GM12873 (cell line): Measurements from ENCODE around the gene NCOA7.

Source experiments
- TF ChIP-seq, protein P1 (sequence below): IDR thresholded peaks from 2 replicates; pipeline ENCODE4 v1.5.1; 2012; ENCODE audit warnings: low read depth, mild to moderate bottlenecking, moderate library complexity, low read length, control low read depth; ENCODE audit not compliant: insufficient read depth; ENCODE audit errors: missing control alignments

Gene NCOA7

DNA sequence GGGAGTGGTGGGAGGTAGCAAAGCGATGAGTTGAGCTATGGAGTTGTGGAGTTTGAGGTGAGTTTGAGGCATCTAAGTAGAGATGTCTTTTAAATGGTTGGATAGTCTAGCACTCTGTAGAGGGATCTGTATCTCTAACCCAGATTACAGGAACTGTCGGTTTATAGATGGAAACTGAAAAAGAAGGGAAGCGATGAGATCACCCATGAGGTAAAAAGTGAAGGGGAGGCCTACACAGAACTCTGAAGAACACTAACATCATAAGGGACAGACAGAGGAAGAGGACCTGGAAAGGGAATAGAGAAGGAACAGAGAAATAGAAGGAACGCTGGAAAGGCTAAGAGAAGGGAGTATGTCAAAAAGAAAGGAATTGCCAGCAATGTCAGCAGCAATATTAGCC, 168.3 kb downstream of the NCOA7 start:
- TF ChIP-seq, protein P1, sequence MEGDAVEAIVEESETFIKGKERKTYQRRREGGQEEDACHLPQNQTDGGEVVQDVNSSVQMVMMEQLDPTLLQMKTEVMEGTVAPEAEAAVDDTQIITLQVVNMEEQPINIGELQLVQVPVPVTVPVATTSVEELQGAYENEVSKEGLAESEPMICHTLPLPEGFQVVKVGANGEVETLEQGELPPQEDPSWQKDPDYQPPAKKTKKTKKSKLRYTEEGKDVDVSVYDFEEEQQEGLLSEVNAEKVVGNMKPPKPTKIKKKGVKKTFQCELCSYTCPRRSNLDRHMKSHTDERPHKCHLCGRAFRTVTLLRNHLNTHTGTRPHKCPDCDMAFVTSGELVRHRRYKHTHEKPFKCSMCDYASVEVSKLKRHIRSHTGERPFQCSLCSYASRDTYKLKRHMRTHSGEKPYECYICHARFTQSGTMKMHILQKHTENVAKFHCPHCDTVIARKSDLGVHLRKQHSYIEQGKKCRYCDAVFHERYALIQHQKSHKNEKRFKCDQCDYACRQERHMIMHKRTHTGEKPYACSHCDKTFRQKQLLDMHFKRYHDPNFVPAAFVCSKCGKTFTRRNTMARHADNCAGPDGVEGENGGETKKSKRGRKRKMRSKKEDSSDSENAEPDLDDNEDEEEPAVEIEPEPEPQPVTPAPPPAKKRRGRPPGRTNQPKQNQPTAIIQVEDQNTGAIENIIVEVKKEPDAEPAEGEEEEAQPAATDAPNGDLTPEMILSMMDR: no peak

DNA sequence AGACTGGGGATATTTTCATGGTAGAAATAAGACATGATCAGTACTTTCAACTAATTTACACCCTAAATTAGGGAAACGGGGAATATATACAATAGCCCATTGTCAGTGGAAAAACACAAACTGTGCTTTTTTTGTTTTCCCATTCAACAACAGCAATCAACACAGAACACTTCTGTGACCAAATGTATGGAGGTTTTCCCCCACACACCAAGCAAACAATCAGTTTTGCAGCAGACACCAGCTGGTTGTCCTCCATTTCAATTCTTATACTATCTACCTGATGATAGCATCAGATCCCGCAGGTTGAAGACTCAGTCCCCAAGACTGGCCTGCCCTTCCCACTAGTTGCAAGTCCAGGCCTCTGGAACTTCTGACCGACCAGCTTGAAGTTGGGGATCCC, 170.4 kb downstream of the NCOA7 start:
- TF ChIP-seq, protein P1: no peak

DNA sequence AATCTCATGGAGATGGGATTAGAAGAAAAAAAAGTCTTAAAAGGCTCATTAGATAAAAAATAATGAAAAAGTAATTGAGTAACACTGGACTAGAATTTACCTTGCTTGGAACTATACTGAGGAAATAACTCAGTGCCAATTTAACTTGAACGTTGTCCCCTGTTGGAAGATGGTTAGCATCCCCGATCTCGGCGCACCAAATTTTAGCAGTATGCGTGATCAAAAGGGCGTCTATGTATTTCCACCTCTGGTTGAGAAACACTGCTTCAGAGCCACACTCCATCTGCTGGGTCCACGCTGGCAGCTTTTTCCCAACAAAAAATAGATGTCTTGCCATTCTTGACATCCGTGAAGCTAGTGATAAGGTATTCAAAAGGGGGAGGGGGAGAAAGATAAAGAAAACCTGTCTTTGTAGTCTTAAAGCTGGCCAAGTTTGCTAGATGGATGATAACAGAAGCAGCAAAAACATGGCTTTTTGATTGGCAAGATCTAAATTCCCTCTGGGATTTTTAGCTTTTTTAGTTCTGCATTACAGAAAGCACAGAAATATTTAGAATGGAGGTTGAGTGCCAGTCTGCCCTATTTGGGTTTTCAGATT, 172.2 kb downstream of the NCOA7 start:
- TF ChIP-seq, protein P1: no peak

DNA sequence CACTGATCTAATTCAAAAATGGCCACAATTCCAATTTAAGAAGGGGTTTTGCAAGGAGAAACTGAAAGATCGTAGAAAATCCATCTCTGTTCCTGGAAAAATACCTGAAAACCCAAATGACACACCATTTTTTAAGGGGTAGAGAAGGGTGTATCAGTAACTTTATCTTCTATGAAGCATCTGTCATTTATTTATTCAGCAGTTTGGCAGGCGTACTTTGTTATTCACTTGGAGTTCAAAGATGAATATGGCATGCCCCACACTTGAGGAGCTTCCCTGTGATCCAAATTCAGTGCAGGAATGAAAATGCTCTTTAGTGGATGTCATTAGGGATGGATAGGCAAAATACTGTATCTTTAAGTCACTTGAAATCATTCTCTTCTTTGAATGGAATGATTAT, 173.1 kb downstream of the NCOA7 start:
- TF ChIP-seq, protein P1: no peak

DNA sequence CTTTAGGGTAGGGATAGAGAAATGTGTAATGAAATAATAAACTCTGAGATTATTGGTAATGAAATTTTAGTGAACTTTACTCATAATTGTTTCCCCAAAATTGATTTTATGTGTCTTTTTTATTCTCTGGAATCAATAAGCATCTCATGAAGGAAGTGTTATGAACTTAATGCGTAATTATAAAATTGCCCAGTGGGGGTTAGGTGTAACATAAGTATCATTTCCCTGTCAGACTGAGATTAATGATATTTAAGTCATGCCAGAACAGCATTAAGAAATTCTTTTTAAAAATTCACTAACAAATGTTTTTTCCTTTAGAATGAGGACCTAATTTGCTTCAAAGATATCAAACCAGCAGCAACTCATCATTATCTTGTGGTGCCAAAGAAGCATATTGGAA, 175.8 kb downstream of the NCOA7 start:
- TF ChIP-seq, protein P1: no peak

DNA sequence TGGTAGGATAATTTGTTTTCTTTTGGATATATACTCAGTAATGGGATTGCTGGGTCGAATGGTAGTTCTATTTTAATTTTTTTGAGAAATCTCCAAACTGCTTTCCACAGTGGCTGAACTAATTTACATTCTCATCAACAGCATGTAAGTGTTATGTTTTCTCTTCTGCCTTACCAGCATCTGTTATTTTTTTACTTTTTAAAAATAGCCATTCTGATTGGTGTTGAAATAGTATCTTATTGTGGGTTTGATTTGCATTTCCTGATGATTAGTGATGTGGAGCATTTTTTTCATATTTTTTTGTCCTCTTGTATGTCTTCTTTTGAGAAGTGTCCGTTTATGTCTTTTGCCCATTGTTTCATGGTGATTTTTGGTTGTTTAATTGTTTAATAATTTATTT, 177.7 kb downstream of the NCOA7 start:
- TF ChIP-seq, protein P1: no peak

DNA sequence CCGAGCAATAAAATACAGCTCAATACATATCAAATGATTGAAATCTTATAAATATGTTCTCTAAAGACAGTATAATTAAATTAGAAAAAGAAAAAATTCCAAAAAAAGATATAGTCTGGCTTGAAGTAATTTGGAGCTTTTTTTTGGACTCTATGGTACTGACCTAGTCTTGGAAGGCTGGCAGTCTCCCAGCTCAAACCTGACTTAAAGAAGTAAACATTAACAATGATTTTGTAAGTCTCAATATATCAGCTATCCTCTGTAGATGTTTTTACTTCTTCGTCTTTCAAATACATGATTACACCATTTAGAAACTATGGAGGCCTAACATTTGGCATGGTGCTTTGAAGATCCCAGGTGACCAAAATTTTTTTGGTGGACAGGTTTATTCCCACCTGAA, 180.0 kb downstream of the NCOA7 start:
- TF ChIP-seq, protein P1: no peak
